GM19397 (cell line): Measurements from ENCODE around the gene SPAG9.
"Not testable (repeated sequence)": the region's sequence is repeated elsewhere in the genome, so short reads cannot be mapped to it uniquely, and the experiment has no call there.

Experiments used
- ATAC-seq: cut with Tn5 transposase; IDR thresholded peaks from one replicate; pipeline ENCODE4 v1.9.1; 2021; ENCODE audit warnings: mild to moderate bottlenecking, moderate library complexity; ENCODE audit not compliant: unreplicated experiment

Gene SPAG9

GRCh38 chr17:51133365-51133764, 12.7 kb upstream of the SPAG9 start:
- no peak for ATAC-seq

GRCh38 chr17:51132964-51133319, 12.3 kb upstream of the SPAG9 start:
- no peak for ATAC-seq

- no peak for ATAC-seq
Measured at GRCh38 chr17:51128076-51128475, 7.4 kb upstream of the SPAG9 start.

- ATAC-seq, result no peak
Measured at GRCh38 chr17:51124640-51125503, 4.2 kb upstream of the SPAG9 start.

- ATAC-seq, result not testable (repeated sequence)
Measured at GRCh38 chr17:51122473-51123115, 1.9 kb upstream of the SPAG9 start.

- no peak for ATAC-seq
Measured at GRCh38 chr17:51121620-51122472, 1.2 kb upstream of the SPAG9 start.

- ATAC-seq, result peak; percentile 28
Measured at GRCh38 chr17:51120357-51120738, 320 bp downstream of the SPAG9 start.

GRCh38 chr17:51119415-51120356, 982 bp downstream of the SPAG9 start:
- ATAC-seq, result peak; percentile 13

- no peak for ATAC-seq
Measured at GRCh38 chr17:51118330-51119195, 2.1 kb downstream of the SPAG9 start.

- ATAC-seq, result no peak
Measured at GRCh38 chr17:51115179-51115578, 5.5 kb downstream of the SPAG9 start.

GRCh38 chr17:51112303-51113222, 8.1 kb downstream of the SPAG9 start:
- ATAC-seq, result not testable (repeated sequence)

GRCh38 chr17:51107778-51108177, 12.9 kb downstream of the SPAG9 start:
- no peak for ATAC-seq

- no peak for ATAC-seq
Measured at GRCh38 chr17:51103451-51103850, 17.2 kb downstream of the SPAG9 start.

GRCh38 chr17:51103050-51103449, 17.6 kb downstream of the SPAG9 start:
- ATAC-seq, result no peak

GRCh38 chr17:51097708-51098446, 22.8 kb downstream of the SPAG9 start:
- ATAC-seq, result no peak

- ATAC-seq, result no peak
Measured at GRCh38 chr17:51091635-51092034, 29.0 kb downstream of the SPAG9 start.

- not testable (repeated sequence) for ATAC-seq
Measured at GRCh38 chr17:51088868-51089267, 31.8 kb downstream of the SPAG9 start.

- no peak for ATAC-seq
Measured at GRCh38 chr17:51088287-51088686, 32.4 kb downstream of the SPAG9 start.
